ENCODE results near the gene ZBTB1.
"Not testable (repeated sequence)": the region's sequence is repeated elsewhere in the genome, so short reads cannot be mapped to it uniquely, and the experiment has no call there.

The ZBTB1 gene

GRCh38 chr14:64558216-64558615 is 53.6 kb downstream of the ZBTB1 start:
- H3K9me3 Mint-ChIP-seq; H3K27me3 Mint-ChIP-seq; H3K27ac Mint-ChIP-seq; H3K4me1 Mint-ChIP-seq (ENCODE audit: low read depth); H3K36me3 Mint-ChIP-seq (ENCODE audit: low read depth); H3K4me3 Mint-ChIP-seq: not testable (repeated sequence)

DNA sequence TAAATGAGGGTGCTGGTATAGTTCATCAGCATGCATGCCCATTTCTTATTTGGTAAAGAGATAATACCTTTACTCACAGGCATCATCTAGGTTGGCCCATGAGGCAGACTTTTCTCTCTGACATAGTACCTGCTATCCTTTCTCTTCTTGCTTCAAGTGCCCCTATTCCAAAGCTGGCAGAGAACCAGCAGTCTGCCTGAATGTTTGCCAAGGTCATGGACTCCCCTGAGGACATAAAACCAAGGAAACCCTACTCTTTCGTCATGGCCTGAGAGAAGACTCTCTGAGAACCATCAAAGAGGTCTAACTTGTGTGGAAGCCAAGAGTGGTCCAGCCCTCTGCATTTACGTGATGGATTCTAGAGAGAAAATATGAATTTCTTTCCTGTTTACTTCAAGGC is 57.1 kb downstream of the ZBTB1 start:
- Mint-ChIP-seq H3K9me3 (no peaks in the 10 kb centered on the region), H3K4me3 (no peak overlapping the region), H3K36me3 (ENCODE audit: low read depth) (no peaks in the 10 kb centered on the region), H3K4me1 (ENCODE audit: low read depth) (no peaks in the 10 kb centered on the region), H3K27me3 (peaks cover 5% of the 10 kb centered on the region), H3K27ac (no peak overlapping the region)

GRCh38 chr14:64562436-64562835 is 57.9 kb downstream of the ZBTB1 start:
- Mint-ChIP-seq H3K36me3 (ENCODE audit: low read depth) (no peaks in the 10 kb centered on the region), H3K27me3 (peaks cover 5% of the 10 kb centered on the region)

DNA sequence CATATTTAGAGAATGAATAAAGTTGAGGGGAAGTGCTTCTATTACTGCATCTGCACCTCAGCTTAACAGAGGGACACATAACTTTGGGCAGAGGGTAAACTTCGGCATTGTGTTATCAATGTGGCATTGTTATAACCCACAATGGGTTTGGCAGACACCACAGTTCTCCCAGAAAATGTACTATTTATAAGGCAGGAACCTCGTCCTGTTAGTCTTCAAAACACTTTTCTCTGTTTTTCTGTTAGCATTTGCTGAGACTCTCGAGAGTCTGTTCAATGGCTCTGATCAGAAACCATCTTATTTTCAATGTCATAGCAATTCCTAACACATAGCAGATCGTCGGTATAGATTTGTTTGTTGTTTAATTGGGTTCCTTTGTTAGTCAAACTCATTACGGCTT is 59.1 kb downstream of the ZBTB1 start:
- no peak overlapping the region for H3K27ac Mint-ChIP-seq
- H3K4me3 Mint-ChIP-seq = no peak overlapping the region
- peaks cover 5% of the 10 kb centered on the region for H3K27me3 Mint-ChIP-seq
- H3K9me3 Mint-ChIP-seq = no peaks in the 10 kb centered on the region
- no peaks in the 10 kb centered on the region for H3K36me3 Mint-ChIP-seq (ENCODE audit: low read depth)
- H3K4me1 Mint-ChIP-seq (ENCODE audit: low read depth) = no peaks in the 10 kb centered on the region

More at GRCh38 chr14:64562436-64562835, 57.9 kb downstream of the ZBTB1 start:
- Mint-ChIP-seq H3K27ac (no peak overlapping the region), H3K9me3 (no peaks in the 10 kb centered on the region), H3K4me1 (ENCODE audit: low read depth) (no peaks in the 10 kb centered on the region), H3K4me3 (no peak overlapping the region)

- Mint-ChIP-seq H3K27me3 (peaks cover 5% of the 10 kb centered on the region), H3K9me3 (no peaks in the 10 kb centered on the region), H3K4me1 (ENCODE audit: low read depth) (no peaks in the 10 kb centered on the region), H3K4me3 (no peak overlapping the region), H3K27ac (no peak overlapping the region), H3K36me3 (ENCODE audit: low read depth) (no peaks in the 10 kb centered on the region)
Measured at GRCh38 chr14:64566651-64567122, 62.1 kb downstream of the ZBTB1 start.

GRCh38 chr14:64569138-64569631 is 64.6 kb downstream of the ZBTB1 start:
- H3K27ac Mint-ChIP-seq = no peak overlapping the region
- H3K36me3 Mint-ChIP-seq (ENCODE audit: low read depth) = no peaks in the 10 kb centered on the region
- H3K9me3 Mint-ChIP-seq = no peaks in the 10 kb centered on the region
- no peak overlapping the region for H3K4me3 Mint-ChIP-seq
- H3K27me3 Mint-ChIP-seq = peaks cover 5% of the 10 kb centered on the region
- H3K4me1 Mint-ChIP-seq (ENCODE audit: low read depth) = no peaks in the 10 kb centered on the region

- not testable (repeated sequence) for H3K9me3 Mint-ChIP-seq; H3K4me3 Mint-ChIP-seq; H3K36me3 Mint-ChIP-seq (ENCODE audit: low read depth); H3K27me3 Mint-ChIP-seq; H3K4me1 Mint-ChIP-seq (ENCODE audit: low read depth); H3K27ac Mint-ChIP-seq
Measured at GRCh38 chr14:64569646-64570045, 65.1 kb downstream of the ZBTB1 start.

- Mint-ChIP-seq H3K36me3 (ENCODE audit: low read depth) (no peaks in the 10 kb centered on the region), H3K4me1 (ENCODE audit: low read depth) (no peaks in the 10 kb centered on the region), H3K27me3 (no peaks in the 10 kb centered on the region), H3K4me3 (no peak overlapping the region), H3K27ac (no peak overlapping the region), H3K9me3 (no peaks in the 10 kb centered on the region)
Measured at GRCh38 chr14:64572386-64573104, 68.0 kb downstream of the ZBTB1 start.

DNA sequence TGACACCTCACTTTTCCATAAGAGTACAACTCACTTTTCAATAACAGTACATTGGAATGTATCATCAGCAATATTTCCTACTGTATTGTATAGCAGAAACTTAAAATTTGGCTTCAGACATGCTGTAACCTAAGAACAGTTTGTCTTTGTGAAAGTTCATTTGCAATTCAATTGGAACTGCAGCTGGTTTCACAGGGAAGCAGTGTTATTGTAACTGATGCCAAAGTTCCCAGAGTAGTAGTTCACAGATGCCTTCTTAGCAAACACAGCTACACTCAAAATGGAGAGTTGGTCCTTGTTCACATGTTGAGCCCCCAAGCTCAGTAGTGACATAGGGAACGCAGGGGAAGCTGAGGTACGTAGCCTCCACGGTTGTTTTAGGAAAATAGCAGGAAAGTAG is 68.5 kb downstream of the ZBTB1 start:
- no peak overlapping the region for H3K4me3 Mint-ChIP-seq
- H3K9me3 Mint-ChIP-seq = no peaks in the 10 kb centered on the region
- no peaks in the 10 kb centered on the region for H3K36me3 Mint-ChIP-seq (ENCODE audit: low read depth)
- H3K4me1 Mint-ChIP-seq (ENCODE audit: low read depth) = no peaks in the 10 kb centered on the region
- no peaks in the 10 kb centered on the region for H3K27me3 Mint-ChIP-seq
- no peak overlapping the region for H3K27ac Mint-ChIP-seq

Data from stimulated activated naive CD8-positive, alpha-beta T cell treated with anti-CD3 and anti-CD28 coated beads, Interleukin-15, Interleukin-2, amounts not matched to agents 100 ng/mL and 50 ng/mL, for 24 hours (primary cell).